ENCODE measurements around the gene PSMD11. TPM values are rescaled to one million over a fixed set of nuclear protein-coding genes. Genes with fewer than 3 reads are reported as not detected.

The PSMD11 gene
- total and polyA plus RNA-seq, 2 of the 13 experiments (the other 11 are each of a cell fraction or from before 2014, with no cell fraction given): 69.8 to 152 TPM

DNA sequence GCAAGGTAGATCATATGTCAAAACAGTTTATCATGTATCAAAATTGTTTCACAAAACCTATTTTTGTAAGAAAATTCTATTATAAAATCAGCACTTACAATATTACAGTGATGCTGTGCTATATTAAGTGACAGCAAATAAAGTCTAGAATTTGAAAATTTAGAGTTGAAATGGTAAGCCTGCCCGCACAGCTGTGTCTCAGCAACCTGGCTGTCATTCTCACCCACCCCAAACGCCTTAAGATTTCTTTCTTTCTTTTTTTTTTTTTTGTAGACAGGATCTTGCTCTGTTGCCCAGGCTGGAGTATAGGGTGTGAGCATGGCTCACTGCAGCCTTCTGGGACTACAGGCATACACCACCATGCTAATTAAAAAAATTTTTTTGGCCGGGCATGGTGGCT is 69.3 kb downstream of the PSMD11 start:
- no TSS peak for BruUV-seq (replicated peaks)
- WGBS (ENCODE audit: low lambda C conversion rate): 87% methylated on average over 3 of the region's 3 CpGs
- POLR2A ChIA-PET: no interaction called here

More for the DNA sequence above, 69.3 kb downstream of the PSMD11 start:
- CTCF ChIA-PET (ENCODE audit: low intra/inter-chr PET ratio, low total read pairs): no interaction called here
- H3K4me1 ChIP-seq (ENCODE audit: insufficient read depth, low read length): peaks cover 13% of the 10 kb centered on the region
- no peaks in the 10 kb centered on the region for H3K36me3 ChIP-seq (replicated peaks in 1 of 2; ENCODE audit: control insufficient read depth in 1 of 2, insufficient read depth in 2 of 2, low read length in 2 of 2)
- intact Hi-C loops (cut with micrococcal nuclease; ENCODE audit: unreplicated experiment) (no loop called here), in situ Hi-C loops (cut with HindIII; ENCODE audit: extremely low pct_ligation_motif_present, low pct_unique_long_range_greater_than_20kb) (no loop called here)
- no peak overlapping the region for H2AFZ ChIP-seq (ENCODE audit: low read length)
- H3K27ac ChIP-seq (ENCODE audit: extremely low read length, insufficient read depth, low read length): no peak overlapping the region
- no peak overlapping the region for H3K4me3 ChIP-seq (replicated peaks in 1 of 3; ENCODE audit: insufficient read depth in 1 of 3, low read depth in 2 of 3, low read length in 3 of 3)
- no peak overlapping the region for H3K9ac ChIP-seq (ENCODE audit: insufficient read depth, low read depth, low read length)
- no peaks in the 10 kb centered on the region for H3K9me3 ChIP-seq (ENCODE audit: low read length)
- no peaks in the 10 kb centered on the region for H4K20me1 ChIP-seq (ENCODE audit: insufficient read depth, low read length)
- no peak for ATAC-seq
- FAIRE-seq: no peak
- TF ChIP-seq ZBTB26 (CRISPR knock-in tag; IDR thresholded peaks at IDR 0.05; ENCODE audit: borderline replicate concordance) (no peak), ZNF589 (CRISPR knock-in tag; conservative IDR thresholded peaks at IDR 0.05) (no peak), E2F5 (CRISPR knock-in tag; conservative IDR thresholded peaks at IDR 0.05) (no peak), EHMT2 (IDR thresholded peaks at IDR 0.05; ENCODE audit: borderline replicate concordance, low read depth, low read length) (no peak), ZFP36 (IDR thresholded peaks at IDR 0.05; ENCODE audit: borderline replicate concordance, low read depth, low read length, partially characterized antibody) (no peak), ZNF17 (CRISPR knock-in tag; IDR thresholded peaks at IDR 0.05) (no peak), CERS6 (CRISPR knock-in tag; IDR thresholded peaks at IDR 0.05) (no peak), STAT5B (CRISPR knock-in tag; IDR thresholded peaks at IDR 0.05) (no peak), ZFP82 (CRISPR knock-in tag; IDR thresholded peaks at IDR 0.05; ENCODE audit: borderline replicate concordance) (no peak), TSC22D2 (CRISPR knock-in tag; IDR thresholded peaks at IDR 0.05; ENCODE audit: borderline replicate concordance) (no peak), MAX (IDR thresholded peaks at IDR 0.05) (no peak), ZNF251 (CRISPR knock-in tag; IDR thresholded peaks at IDR 0.05) (no peak), ZNF124 (CRISPR knock-in tag; IDR thresholded peaks at IDR 0.05) (no peak)
- TF ChIP-seq, protein P1, sequence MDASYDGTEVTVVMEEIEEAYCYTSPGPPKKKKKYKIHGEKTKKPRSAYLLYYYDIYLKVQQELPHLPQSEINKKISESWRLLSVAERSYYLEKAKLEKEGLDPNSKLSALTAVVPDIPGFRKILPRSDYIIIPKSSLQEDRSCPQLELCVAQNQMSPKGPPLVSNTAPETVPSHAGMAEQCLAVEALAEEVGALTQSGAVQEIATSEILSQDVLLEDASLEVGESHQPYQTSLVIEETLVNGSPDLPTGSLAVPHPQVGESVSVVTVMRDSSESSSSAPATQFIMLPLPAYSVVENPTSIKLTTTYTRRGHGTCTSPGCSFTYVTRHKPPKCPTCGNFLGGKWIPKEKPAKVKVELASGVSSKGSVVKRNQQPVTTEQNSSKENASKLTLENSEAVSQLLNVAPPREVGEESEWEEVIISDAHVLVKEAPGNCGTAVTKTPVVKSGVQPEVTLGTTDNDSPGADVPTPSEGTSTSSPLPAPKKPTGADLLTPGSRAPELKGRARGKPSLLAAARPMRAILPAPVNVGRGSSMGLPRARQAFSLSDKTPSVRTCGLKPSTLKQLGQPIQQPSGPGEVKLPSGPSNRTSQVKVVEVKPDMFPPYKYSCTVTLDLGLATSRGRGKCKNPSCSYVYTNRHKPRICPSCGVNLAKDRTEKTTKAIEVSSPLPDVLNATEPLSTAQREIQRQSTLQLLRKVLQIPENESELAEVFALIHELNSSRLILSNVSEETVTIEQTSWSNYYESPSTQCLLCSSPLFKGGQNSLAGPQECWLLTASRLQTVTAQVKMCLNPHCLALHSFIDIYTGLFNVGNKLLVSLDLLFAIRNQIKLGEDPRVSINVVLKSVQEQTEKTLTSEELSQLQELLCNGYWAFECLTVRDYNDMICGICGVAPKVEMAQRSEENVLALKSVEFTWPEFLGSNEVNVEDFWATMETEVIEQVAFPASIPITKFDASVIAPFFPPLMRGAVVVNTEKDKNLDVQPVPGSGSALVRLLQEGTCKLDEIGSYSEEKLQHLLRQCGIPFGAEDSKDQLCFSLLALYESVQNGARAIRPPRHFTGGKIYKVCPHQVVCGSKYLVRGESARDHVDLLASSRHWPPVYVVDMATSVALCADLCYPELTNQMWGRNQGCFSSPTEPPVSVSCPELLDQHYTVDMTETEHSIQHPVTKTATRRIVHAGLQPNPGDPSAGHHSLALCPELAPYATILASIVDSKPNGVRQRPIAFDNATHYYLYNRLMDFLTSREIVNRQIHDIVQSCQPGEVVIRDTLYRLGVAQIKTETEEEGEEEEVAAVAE (CRISPR knock-in tag; IDR thresholded peaks at IDR 0.05; ENCODE audit: borderline replicate concordance): no peak
- TF ChIP-seq, protein P2, sequence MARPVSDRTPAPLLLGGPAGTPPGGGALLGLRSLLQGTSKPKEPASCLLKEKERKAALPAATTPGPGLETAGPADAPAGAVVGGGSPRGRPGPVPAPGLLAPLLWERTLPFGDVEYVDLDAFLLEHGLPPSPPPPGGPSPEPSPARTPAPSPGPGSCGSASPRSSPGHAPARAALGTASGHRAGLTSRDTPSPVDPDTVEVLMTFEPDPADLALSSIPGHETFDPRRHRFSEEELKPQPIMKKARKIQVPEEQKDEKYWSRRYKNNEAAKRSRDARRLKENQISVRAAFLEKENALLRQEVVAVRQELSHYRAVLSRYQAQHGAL (CRISPR knock-in tag; IDR thresholded peaks at IDR 0.05; ENCODE audit: not compliant biosample characterization): no peak
- no peaks in the 10 kb centered on the region; a peak in 1 of 5 replicates for H3K27me3 ChIP-seq (ENCODE audit: control insufficient read depth in 1 of 2, insufficient read depth in 2 of 2, low read length in 2 of 2)
- no peaks in the 10 kb centered on the region for H3K79me2 ChIP-seq (ENCODE audit: insufficient read depth, low read length)
- no peak for DNase-seq (ENCODE audit: low spot score)
- H3K4me2 ChIP-seq (ENCODE audit: low read depth, low read length): no peak overlapping the region
